CD4-positive, alpha-beta T cell treated with Interleukin-6 at 100 ng/mL for 8 hours (primary cell): ENCODE results near the gene ZNF469.
"Not testable (repeated sequence)": the region's sequence is repeated elsewhere in the genome, so short reads cannot be mapped to it uniquely, and the experiment has no call there.

Experiments used
- DNase-seq: peaks from one replicate; pipeline ENCODE4 v3.0.0-alpha.2; 2020; ENCODE audit warnings: mixed read lengths, low spot score

ZNF469 gene

DNA sequence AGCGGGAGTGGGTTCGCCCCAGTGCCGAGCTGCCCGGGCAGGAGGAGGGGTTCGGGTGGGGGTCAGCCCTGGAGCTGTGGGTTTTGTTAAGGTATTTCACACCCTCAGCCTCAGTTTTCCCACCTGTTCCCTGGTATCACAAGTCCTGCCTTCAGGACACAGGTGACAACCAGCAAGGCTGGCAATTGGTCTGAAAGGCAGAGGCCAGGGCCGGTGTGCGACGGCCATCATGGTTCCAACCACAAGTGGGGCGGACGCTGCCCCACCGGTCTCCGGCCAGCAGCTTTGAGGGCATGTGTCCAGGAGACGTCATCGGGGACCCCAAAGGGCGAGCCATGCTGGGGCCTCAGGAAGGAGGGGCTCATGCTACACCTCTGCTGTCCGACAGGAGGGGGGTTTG is 10.8 kb downstream of the ZNF469 start:
- DNase-seq: no peak

GRCh38 chr16:88394426-88394825 is 11.7 kb downstream of the ZNF469 start:
- DNase-seq: no peak

DNA sequence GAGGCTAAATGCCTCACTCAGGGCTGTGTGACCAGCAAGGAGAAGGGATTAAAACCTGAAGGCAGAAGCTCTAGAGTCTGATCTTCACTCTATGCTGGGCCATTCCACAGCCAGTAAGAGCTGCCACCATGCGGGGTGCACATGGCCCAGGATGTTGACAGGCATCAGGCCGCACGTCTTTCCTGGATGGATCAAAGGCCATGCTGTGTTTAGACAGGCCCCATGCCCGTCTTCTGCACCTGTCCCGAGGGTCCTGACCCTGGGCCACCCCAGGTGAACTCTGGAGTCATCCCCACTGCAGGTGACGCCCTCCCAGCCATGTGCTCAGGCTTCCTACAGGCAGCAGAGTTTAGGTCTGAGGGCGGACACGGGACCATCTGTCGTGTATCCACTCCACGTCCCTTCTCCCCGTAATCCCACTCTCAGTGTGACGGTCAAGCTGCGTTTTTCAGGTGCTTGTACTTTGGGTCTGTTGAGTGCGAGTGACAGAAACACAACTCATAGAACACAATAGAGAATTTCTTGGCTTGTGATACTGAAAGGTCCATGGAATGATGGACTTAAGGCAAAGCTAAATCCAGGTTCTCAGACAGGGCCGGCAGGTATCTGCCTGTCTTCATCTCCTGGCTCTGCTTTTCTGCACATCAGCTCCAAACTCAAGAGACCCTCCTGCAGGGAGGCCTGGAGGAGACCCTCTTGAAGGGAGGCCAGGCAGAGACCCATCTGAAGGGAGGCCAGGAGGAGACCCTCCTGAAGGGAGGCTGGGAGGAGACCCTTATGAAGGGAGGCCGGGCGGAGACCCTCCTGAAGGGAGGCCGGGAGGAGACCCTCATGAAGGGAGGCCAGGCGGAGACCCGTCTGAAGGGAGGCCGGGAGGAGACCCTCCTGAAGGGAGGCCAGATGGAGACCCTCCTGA is 13.2 kb downstream of the ZNF469 start:
- no peak for DNase-seq

DNA sequence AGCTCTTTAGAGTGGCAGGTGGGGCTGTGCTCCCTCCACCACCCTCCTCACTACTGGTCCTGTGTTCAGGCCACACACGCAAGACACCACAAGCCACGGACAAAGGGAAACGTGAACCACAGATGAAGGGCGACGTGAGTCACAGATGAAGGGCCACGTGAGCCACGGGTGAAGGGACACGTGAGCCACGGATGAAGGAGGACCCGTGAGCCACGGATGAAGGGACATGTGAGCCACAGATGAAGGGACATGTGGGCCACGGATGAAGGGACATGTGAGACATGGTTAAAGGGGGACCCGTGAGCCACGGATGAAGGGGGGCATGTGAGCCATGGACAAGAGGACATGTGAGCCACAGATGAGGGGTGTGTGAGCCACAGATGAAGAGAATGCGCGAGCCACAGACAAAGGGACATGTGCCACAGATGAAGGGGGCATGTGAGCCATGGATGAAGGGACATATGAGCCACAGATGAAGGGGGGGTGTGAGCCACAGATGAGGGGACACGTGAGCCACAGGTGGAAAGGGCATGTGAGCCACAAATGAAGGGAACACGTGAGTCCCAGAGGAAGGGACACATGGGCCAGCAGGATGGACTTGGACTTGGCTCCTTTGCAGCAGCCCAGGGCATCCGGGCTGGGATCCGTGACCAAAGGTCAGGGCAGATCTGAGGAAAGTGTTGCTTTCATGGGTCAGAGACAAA is 15.6 kb downstream of the ZNF469 start:
- no peak for DNase-seq

GRCh38 chr16:88398874-88399178 is 16.1 kb downstream of the ZNF469 start:
- DNase-seq: no peak

DNA sequence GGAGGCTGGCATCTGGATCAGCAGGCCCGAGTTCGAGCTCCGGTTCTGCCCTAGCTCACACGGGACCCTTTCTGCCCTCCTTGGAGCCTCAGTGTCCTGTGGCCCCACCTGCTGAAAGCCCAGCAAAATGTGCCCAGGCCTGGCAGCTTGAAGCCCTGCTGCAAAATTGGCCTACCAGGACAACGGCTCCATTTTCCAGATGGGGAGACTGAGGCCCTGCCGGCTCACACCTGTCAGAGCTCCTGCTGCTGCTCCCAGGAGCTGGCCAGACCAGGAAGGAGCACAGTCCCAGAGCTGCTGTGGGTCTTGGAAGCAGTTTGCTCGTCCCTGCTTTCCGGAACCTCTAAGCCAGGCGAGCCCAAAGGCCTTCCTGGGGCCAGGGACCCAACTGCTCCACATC is 17.4 kb downstream of the ZNF469 start:
- no peak for DNase-seq

- DNase-seq: no peak
Measured at GRCh38 chr16:88401604-88402246, 19.0 kb downstream of the ZNF469 start.

GRCh38 chr16:88402551-88403240 is 19.9 kb downstream of the ZNF469 start:
- DNase-seq: no peak

DNA sequence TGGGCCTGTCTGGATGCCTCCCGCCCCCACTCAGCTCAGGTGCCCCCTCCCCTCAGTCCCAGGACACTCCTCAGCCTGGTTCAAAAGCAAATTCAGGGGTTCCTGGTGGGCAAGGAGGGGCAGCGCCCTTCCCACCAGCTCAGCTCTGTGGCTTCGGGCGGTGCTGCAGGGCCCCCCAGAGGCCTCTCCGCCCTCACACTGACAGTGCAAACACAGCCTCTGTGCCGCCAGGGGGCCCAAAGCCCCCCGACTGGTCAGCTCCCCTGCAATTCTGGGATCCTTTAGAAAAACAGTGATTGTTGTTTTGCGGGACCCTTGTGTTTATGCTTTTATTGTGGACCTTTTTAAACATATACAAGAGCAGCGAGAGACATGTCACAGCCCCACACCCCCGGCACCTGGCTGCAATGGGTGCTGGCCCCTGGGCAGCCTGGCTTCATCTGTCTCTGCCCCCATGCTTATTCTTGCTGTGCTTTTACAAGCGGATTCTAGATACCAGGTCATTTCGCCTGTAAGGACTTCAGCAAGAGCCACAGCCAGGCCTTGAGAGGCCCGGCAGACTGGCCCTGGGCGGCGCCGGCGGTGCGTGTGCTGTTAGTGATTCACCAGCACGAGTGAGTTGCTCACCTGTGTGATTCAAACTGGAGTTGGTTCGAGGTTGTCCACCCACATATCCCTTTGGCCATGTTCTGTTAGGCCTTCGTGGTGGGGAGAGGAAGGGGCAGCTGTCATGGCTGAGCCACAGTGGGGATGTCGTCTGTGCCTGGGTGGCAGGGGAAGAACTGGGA is 21.2 kb downstream of the ZNF469 start:
- no peak for DNase-seq

DNA sequence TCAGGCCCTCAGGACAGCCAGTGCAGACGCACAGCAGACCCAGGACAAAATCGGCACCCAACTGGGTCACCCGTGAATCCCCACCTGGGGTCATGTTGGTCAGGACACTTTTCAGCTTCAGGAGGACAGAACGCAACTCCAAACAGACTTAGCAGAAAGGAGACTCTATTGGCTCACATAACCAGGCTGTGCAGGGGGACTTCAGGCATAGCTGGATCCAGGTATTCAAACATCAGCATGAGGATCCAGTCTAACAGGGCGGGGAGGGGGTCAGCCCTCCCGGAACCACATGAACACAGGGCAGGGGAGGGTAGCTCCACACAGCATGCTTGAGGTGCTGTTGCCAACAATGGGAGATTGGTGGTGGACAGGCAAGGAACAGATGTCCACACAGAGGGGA is 22.0 kb downstream of the ZNF469 start:
- no peak for DNase-seq

DNA sequence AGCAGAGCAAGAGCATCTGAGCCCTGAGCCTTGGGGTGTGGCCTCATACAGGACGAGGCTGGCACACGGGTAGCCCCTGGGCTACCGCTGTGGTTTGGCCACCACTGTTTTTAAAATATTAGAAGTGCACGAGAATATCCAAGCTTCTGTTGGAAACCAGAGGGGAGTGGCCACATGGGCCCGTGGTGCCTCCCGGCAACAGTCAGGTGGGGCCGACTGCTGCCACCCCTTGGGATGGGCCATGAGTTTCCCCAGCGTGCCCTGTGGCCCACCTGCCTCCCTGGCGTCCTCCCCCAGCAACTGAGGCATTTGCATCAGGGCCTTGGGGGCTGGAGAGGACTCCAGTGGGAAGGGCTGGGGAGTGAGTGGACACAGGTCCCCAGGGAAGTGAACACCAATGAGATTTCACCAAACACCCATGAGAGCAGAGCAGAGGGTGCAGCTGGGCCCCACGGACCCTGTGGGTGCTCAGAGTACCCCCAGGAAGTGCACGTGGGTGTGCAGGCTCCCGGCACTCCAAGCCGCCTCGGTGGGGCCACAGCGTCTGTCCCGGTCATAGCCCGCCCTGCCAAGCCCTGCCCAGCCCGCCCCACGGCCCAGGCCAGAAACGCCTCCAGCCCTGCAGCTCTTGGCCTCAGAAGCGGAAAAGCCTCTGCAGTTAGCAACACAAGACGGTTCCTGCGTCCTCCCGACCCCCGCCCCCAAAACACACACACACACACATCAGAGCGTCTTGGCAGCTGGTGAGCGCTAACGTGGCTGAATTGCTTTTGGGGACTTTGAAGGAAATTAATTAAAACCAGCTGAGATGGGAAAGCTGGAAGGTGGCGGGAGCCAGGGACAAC is 22.7 kb downstream of the ZNF469 start:
- no peak for DNase-seq

- DNase-seq: no peak
Measured at GRCh38 chr16:88406096-88407041, 23.6 kb downstream of the ZNF469 start.

DNA sequence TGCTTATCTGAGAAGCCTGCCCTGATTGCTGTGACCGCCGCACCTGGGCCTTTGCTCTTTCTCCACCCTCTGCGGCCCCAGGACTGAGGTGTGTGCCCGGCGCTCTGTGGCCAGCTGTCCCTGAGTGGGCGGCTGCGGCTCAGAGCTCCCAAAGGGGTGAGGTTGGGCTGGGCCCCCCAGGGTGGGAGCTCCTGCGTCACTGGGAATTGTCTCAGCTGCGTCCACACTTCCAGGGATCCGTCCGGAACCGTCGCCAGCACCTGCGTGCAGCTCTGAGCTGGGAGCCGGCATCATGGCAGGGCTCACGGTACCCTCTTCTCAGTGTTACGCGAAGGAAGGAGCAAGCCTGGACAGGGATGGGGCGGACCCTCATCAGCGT is 24.3 kb downstream of the ZNF469 start:
- no peak for DNase-seq

- DNase-seq: no peak
Measured at GRCh38 chr16:88407807-88408206, 25.0 kb downstream of the ZNF469 start.

GRCh38 chr16:88408561-88409142 is 25.9 kb downstream of the ZNF469 start:
- DNase-seq: no peak

DNA sequence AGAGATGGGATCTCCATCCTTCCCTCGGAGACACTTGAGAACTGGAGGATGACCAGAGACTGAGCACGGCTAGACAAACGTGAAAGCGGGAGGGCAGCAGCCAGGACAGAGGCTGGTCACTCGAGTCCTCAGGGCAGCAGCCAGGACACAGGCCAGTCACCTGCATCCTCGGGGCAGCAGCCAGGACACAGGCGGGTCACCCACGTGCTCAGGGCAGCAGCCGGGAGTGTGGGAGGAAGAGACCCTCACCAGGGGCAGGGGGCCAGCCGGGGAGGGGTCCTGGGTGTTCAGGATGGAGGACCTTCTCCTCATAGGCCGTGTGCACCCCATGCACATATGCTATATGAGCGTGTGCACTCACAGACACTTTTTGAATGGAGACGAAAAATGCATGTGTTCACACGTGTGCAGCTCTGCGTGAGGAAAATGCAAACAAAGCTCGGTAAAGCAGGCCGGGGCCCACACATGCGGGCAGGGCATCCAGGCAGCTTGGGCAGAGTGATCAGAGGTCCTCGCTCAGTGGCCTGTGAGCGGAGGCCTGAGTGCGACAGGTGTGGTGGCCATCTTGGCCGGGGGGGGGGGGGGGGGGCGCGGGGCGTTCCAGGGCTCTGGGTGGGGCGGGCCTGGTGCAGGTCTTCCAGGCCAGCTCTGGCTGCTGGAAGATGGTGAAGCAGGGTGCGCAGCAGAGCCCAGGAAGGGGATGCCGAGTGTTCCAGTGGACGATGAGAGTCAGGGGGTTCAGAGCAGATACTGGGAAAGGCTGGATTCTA is 26.7 kb downstream of the ZNF469 start:
- no peak for DNase-seq

DNA sequence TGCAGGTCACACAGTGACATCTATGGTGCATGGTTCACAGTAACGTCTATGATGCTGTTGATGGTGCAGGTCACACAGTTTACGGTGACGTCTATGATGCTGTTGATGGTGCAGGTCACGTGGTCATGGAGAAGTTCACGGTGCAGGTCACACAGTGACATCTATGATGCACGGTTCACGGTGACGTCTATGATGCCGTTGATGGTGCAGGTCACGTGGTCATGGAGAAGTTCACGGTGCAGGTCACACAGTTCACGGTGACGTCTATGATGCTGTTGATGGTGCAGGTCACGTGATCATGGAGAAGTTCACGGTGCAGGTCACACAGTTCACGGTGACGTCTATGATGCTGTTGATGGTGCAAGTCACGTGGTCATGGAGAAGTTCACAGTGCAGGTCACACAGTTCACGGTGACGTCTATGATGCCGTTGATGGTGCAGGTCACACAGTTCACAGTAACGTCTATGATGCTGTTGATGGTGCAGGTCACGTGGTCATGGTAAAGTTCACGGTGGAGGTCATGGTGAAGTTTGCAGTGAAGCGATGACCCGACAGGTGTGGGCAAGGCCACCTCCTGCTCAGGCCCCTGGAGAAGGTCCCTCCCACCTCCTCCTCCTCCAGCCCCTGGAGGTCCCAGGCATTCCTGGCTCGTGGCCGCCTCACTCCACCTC is 27.7 kb downstream of the ZNF469 start:
- not testable (repeated sequence) for DNase-seq
